HepG2 (cell line): ENCODE measurements around the gene AGR3. TPM values are rescaled to one million over a fixed set of nuclear protein-coding genes. Genes with fewer than 3 reads are reported as not detected.

ENCODE experiments used
- ATAC-seq: fragments of 200-7000 bp; cut with Tn5 transposase; 3 replicates; pipeline ENCODE4 v1.9.1; 2020; ENCODE audit warnings: mild to moderate bottlenecking, moderate library complexity
- BruUV-seq: library from RNA; stranded (reverse); fragments of 400-500 nt; replicated peaks from 2 replicates; lab custom pipeline; 2021; lab: Mats Ljungman, UMichigan
- CTCF ChIA-PET: fragments of 300-600 bp; formaldehyde crosslinking; extraction: SDS; loops from one replicate; lab custom pipeline; 2021; ENCODE audit warnings: low total read pairs, inconsistent platforms, low intra/inter-chr PET ratio; lab: Yijun Ruan, JAX
- POLR2A ChIA-PET: fragments of 350-600 bp; sonication (Branson Sonifier 250); formaldehyde crosslinking; loops from one replicate; lab custom pipeline; 2020; ENCODE audit warnings: antibody characterized with exemption, inconsistent platforms; lab: Yijun Ruan, JAX
- DNase-seq: peaks from one replicate; pipeline ENCODE4 v3.0.0-alpha.2; 2015; ENCODE audit warnings: low spot score
- FAIRE-seq: peaks from 3 replicates; lab custom pipeline; 2011; peaks lifted over from hg19 to GRCh38; lab: Jason Lieb, UNC
- H2AFZ ChIP-seq: one replicate; pipeline ENCODE4 v1.6.1; 2011; ENCODE audit warnings: low read length, inconsistent platforms
- H3K27ac ChIP-seq: fragments of 300-600 bp; 3 replicates; pipeline ENCODE4 v1.8.0; 2011; ENCODE audit warnings: mixed run types, mild to moderate bottlenecking, mixed read lengths, low read length, inconsistent platforms; ENCODE audit not compliant: insufficient read depth; ENCODE audit errors: extremely low read length
- H3K27me3 ChIP-seq, 2 experiments: fragments of 200-600 bp in 1 of 2; 2 replicates in 1 of 2; 3 replicates in 1 of 2; pipeline versions ENCODE4 v1.6.0 to v1.8.0; 2011; ENCODE audit warnings: low read length in 2 of 2, mild to moderate bottlenecking in 2 of 2, moderate library complexity in 2 of 2, inconsistent platforms in 1 of 2; ENCODE audit not compliant: insufficient read depth in 2 of 2, control insufficient read depth in 1 of 2
- H3K36me3 ChIP-seq, 2 experiments: fragments of 200-600 bp in 1 of 2; replicated peaks in 1 of 2; 2 replicates in 1 of 2; 3 replicates in 1 of 2; pipeline versions ENCODE4 v1.5.1 to v1.8.0; 2011; ENCODE audit warnings: low read length in 2 of 2, inconsistent platforms in 1 of 2; ENCODE audit not compliant: insufficient read depth in 2 of 2, control insufficient read depth in 1 of 2
- H3K4me1 ChIP-seq: 2 replicates; pipeline ENCODE4 v1.5.1; 2012; ENCODE audit warnings: low read length, inconsistent platforms; ENCODE audit not compliant: insufficient read depth
- H3K4me2 ChIP-seq: 2 replicates; pipeline ENCODE4 v1.6.0; 2011; ENCODE audit warnings: low read depth, low read length, inconsistent platforms
- H3K4me3 ChIP-seq, 3 experiments: fragments of 200-600 bp in 1 of 3; sonication (generic), shearing (Covaris generic) in 1 of 3; replicated peaks in 1 of 3; 2 replicates each; pipeline ENCODE4 v1.5.1; 2011 to 2016; ENCODE audit warnings: low read length in 3 of 3, inconsistent platforms in 2 of 3, low read depth in 2 of 3, mild to moderate bottlenecking in 2 of 3, control low read depth in 1 of 3, mixed read lengths in 1 of 3; ENCODE audit not compliant: insufficient read depth in 1 of 3
- H3K79me2 ChIP-seq: one replicate; pipeline ENCODE4 v1.6.1; 2011; ENCODE audit warnings: low read length, inconsistent platforms; ENCODE audit not compliant: insufficient read depth
- H3K9ac ChIP-seq: 2 replicates; pipeline ENCODE4 v1.6.0; 2011; ENCODE audit warnings: mild to moderate bottlenecking, low read depth, low read length, inconsistent platforms; ENCODE audit not compliant: insufficient read depth
- H3K9me3 ChIP-seq: 2 replicates; pipeline ENCODE4 v1.5.1; 2012; ENCODE audit warnings: mild to moderate bottlenecking, low read length
- H4K20me1 ChIP-seq: 2 replicates; pipeline ENCODE4 v1.6.0; 2011; ENCODE audit warnings: inconsistent platforms, mild to moderate bottlenecking, low read length, moderate library complexity; ENCODE audit not compliant: insufficient read depth
- CREB1 ChIP-seq, 2 experiments: fragments of 450-650 bp in 1 of 2; IDR thresholded peaks; 2 replicates each; pipeline ENCODE4 v1.6.1; 2016 to 2017; ENCODE audit warnings: control low read depth in 1 of 2, mild to moderate bottlenecking in 1 of 2, missing compliant biosample characterization in 1 of 2, missing genetic modification characterization in 1 of 2
- CTCF ChIP-seq: sonication (generic); formaldehyde crosslinking; IDR thresholded peaks from 2 replicates; pipeline ENCODE4 v1.5.0; 2020; ENCODE audit warnings: mild to moderate bottlenecking, missing genetic modification reagents, moderate library complexity
- DNMT3B ChIP-seq: conservative IDR thresholded peaks from 2 replicates; pipeline ENCODE4 v1.6.1; 2016; ENCODE audit warnings: missing biosample characterization, control low read depth
- JUND ChIP-seq: sonication (generic); formaldehyde crosslinking; IDR thresholded peaks from 2 replicates; pipeline ENCODE4 v1.8.0; 2022; ENCODE audit warnings: mild to moderate bottlenecking, missing genetic modification reagents
- MEIS1 ChIP-seq: sonication (generic); formaldehyde crosslinking; IDR thresholded peaks from 2 replicates; pipeline ENCODE4 v1.9.0; 2021; ENCODE audit warnings: mild to moderate bottlenecking, missing genetic modification reagents, moderate library complexity, borderline replicate concordance
- MLX ChIP-seq: IDR thresholded peaks from 2 replicates; pipeline ENCODE4 v1.6.1; 2016
- SMC3 ChIP-seq: IDR thresholded peaks from 2 replicates; pipeline ENCODE4 v1.6.1; 2011; ENCODE audit warnings: low read length, improper control_type of control experiment
- SNAPC5 ChIP-seq: sonication (generic); formaldehyde crosslinking; IDR thresholded peaks from 2 replicates; pipeline ENCODE4 v1.8.1; 2023; ENCODE audit warnings: mild to moderate bottlenecking, missing genetic modification reagents, borderline replicate concordance
- SRSF1 ChIP-seq: fragments of 200-400 bp; formaldehyde crosslinking; optimal IDR thresholded peaks from 2 replicates; pipeline ENCODE3; 2017; ENCODE audit warnings: mild to moderate bottlenecking, low read depth, low read length, moderate library complexity
- STAG1 ChIP-seq: sonication (generic); formaldehyde crosslinking; IDR thresholded peaks from 2 replicates; pipeline ENCODE4 v1.4.0; 2020; ENCODE audit warnings: missing genetic modification reagents
- TOE1 ChIP-seq: sonication (generic); formaldehyde crosslinking; IDR thresholded peaks from 2 replicates; pipeline ENCODE4 v1.4.0; 2020; ENCODE audit warnings: mild to moderate bottlenecking, missing genetic modification reagents
- ZC3H4 ChIP-seq: sonication (generic); formaldehyde crosslinking; IDR thresholded peaks from 2 replicates; pipeline ENCODE4 v1.4.0; 2020; ENCODE audit warnings: missing genetic modification reagents, borderline replicate concordance
- ZGPAT ChIP-seq: IDR thresholded peaks from 2 replicates; pipeline ENCODE4 v1.6.1; 2016; ENCODE audit warnings: mild to moderate bottlenecking
- ZNF17 ChIP-seq: sonication (generic); formaldehyde crosslinking; IDR thresholded peaks from 2 replicates; pipeline ENCODE4 v1.5.0; 2020; ENCODE audit warnings: mild to moderate bottlenecking, missing genetic modification reagents
- ZNF687 ChIP-seq: sonication (generic); formaldehyde crosslinking; IDR thresholded peaks from 2 replicates; pipeline ENCODE4 v1.5.1; 2020; ENCODE audit warnings: mild to moderate bottlenecking, missing genetic modification reagents, moderate library complexity
- ZNF773 ChIP-seq: sonication (generic); formaldehyde crosslinking; IDR thresholded peaks from 2 replicates; pipeline ENCODE4 v1.4.0; 2020; ENCODE audit warnings: missing genetic modification reagents, borderline replicate concordance
- WGBS: methylation state at CpG from one replicate; pipeline ENCODE4 v1.1.6; 2017; ENCODE audit warnings: low lambda C conversion rate; 5-methylcytosine and 5-hydroxymethylcytosine counted together
- in situ Hi-C: cut with HindIII; loops from 2 replicates; pipeline ENCODE4 v1.10.0; 2017; ENCODE audit warnings: low pct_unique_long_range_greater_than_20kb; ENCODE audit not compliant: extremely low pct_ligation_motif_present
- intact Hi-C: fragments of 100-400 bp; cut with micrococcal nuclease; formaldehyde crosslinking; loops from one replicate; pipeline ENCODE4 v1.10.0; 2022; ENCODE audit not compliant: unreplicated experiment
- polyA plus RNA-seq, 8 experiments: library from polyadenylated mRNA; depleted of rRNA in 3 of 8; stranded (reverse) in 7 of 8; unstranded in 1 of 8; fragments of >200 nt; fragmentation: Illumina TruSeq in 4 of 8; extraction: Trizol in 4 of 8; gene quantifications; 2 replicates each; pipeline versions ENCODE4 v1.2.1 to v1.2.3, GENCODE V29; 2011 to 2016; ENCODE audit warnings: low read depth in 4 of 8, missing spikeins in 1 of 8, mixed read lengths in 1 of 8; ENCODE audit not compliant: insufficient read depth in 1 of 8
- total RNA-seq, 5 experiments: library from RNA; depleted of rRNA; stranded (reverse); fragments of >200 nt; fragmentation: Illumina TruSeq; extraction: Trizol; gene quantifications; 2 replicates each; pipeline ENCODE4 v1.2.3, GENCODE V29; 2016; ENCODE audit warnings: low read depth in 1 of 5

The AGR3 gene
- total and polyA plus RNA-seq, 2 of the 13 experiments (the other 11 are each of a cell fraction or from before 2014, with no cell fraction given): not detected

GRCh38 chr7:16918288-16918895 is 36.6 kb upstream of the AGR3 start:
- no peak overlapping the region for H3K4me2 ChIP-seq
- peaks cover 25% of the 10 kb centered on the region for H3K4me1 ChIP-seq
- H3K4me3 ChIP-seq: no peak overlapping the region
- intact Hi-C loops (loop anchor here (1.0 to 5.0 kb wide), 4 partner anchors 27 to 316 kb away; no protein-coding TSS in a partner anchor), in situ Hi-C loops (loop anchor here (5.0 kb wide), 1 partner anchor 116 kb away; the partner anchor contains the start of gene AGR2)
- CTCF ChIA-PET: interaction anchor here (2.0 to 3.3 kb wide), 3 partner anchors 27 to 223 kb away, joined by 7 to 17 read pairs (median 15); no protein-coding TSS in a partner anchor
- H3K9ac ChIP-seq: no peak overlapping the region
- DNase-seq: peak; percentile 31
- H4K20me1 ChIP-seq: no peaks in the 10 kb centered on the region
- H3K36me3 ChIP-seq: no peaks in the 10 kb centered on the region
- H3K27me3 ChIP-seq: no peaks in the 10 kb centered on the region
- no peak overlapping the region for H2AFZ ChIP-seq
- no peaks in the 10 kb centered on the region for H3K79me2 ChIP-seq
- H3K9me3 ChIP-seq: no peaks in the 10 kb centered on the region
- H3K27ac ChIP-seq: no peak overlapping the region
- POLR2A ChIA-PET: no interaction called here
- 32% methylated on average over 6 of the region's 6 CpGs for WGBS
- no peak for FAIRE-seq
- no TSS peak for BruUV-seq
- ATAC-seq: no peak
- TF ChIP-seq SRSF1: no peak
- peak; percentile 63 for TF ChIP-seq STAG1 (CRISPR knock-in tag)
- TF ChIP-seq CREB1 (IDR thresholded peaks at IDR 0.05): peak; percentile 59; the same call in 1 of the 2 replicates
- no peak for TF ChIP-seq CREB1 (CRISPR knock-in tag; IDR thresholded peaks at IDR 0.05)
- no peak for TF ChIP-seq MEIS1
- TF ChIP-seq JUND (CRISPR knock-in tag): no peak
- no peak for TF ChIP-seq ZNF687
- TF ChIP-seq SMC3: peak; percentile 69
- no peak for TF ChIP-seq DNMT3B (CRISPR knock-in tag)
- TF ChIP-seq CTCF: peak; percentile 55
- TF ChIP-seq ZGPAT (CRISPR knock-in tag): no peak
- TF ChIP-seq MLX (CRISPR knock-in tag): no peak
- TF ChIP-seq ZC3H4: no peak
- no peak for TF ChIP-seq ZNF17 (CRISPR knock-in tag)
- TF ChIP-seq ZNF773 (CRISPR knock-in tag): no peak
- TF ChIP-seq TOE1: no peak
- no peak for TF ChIP-seq SNAPC5 (CRISPR knock-in tag)
